GM12878 (cell line): ENCODE results near the gene NR2F1.

Experiments used
- CHD1 ChIP-seq: IDR thresholded peaks from 2 replicates; pipeline ENCODE4 v1.6.1; 2012; ENCODE audit warnings: low read depth, low read length, improper control_type of control experiment
- EZH2 ChIP-seq: IDR thresholded peaks from 2 replicates; pipeline ENCODE4 v1.6.1; 2012; ENCODE audit warnings: low read depth, mild to moderate bottlenecking, control low read depth, inconsistent platforms, low read length, borderline replicate concordance; ENCODE audit not compliant: control insufficient read depth
- HDAC2 ChIP-seq: fragments of 200-600 bp; sonication (generic); IDR thresholded peaks from 2 replicates; pipeline ENCODE4 v1.6.1; 2017
- POLR2A ChIP-seq: IDR thresholded peaks from 2 replicates; pipeline ENCODE4 v1.6.1; 2011; ENCODE audit warnings: low read depth, mild to moderate bottlenecking, low read length
- TF ChIP-seq, protein P1 (sequence below): IDR thresholded peaks from 2 replicates; pipeline ENCODE4 v1.6.1; 2011; ENCODE audit warnings: borderline replicate concordance, low read depth, mild to moderate bottlenecking, moderate library complexity, mixed read lengths, low read length; ENCODE audit not compliant: insufficient read depth; ENCODE audit errors: extremely low read length
- TF ChIP-seq, protein P2 (sequence below): IDR thresholded peaks from 2 replicates; pipeline ENCODE4 v1.6.1; 2011; ENCODE audit warnings: borderline replicate concordance, low read depth, mild to moderate bottlenecking, moderate library complexity, low read length; ENCODE audit not compliant: insufficient read depth, poor library complexity, severe bottlenecking
- TF ChIP-seq, protein P3 (sequence below), 3 experiments: IDR thresholded peaks in 2 of 3; conservative IDR thresholded peaks in 1 of 3; 2 replicates each; pipeline ENCODE4 v1.5.1; 2011; ENCODE audit warnings: low read depth in 3 of 3, low read length in 3 of 3, mild to moderate bottlenecking in 3 of 3, control low read depth in 2 of 3, moderate library complexity in 2 of 3, inconsistent platforms in 1 of 3, mixed read lengths in 1 of 3; ENCODE audit not compliant: control insufficient read depth in 2 of 3, insufficient read depth in 1 of 3; ENCODE audit errors: extremely low read depth in 1 of 3

DNA sequence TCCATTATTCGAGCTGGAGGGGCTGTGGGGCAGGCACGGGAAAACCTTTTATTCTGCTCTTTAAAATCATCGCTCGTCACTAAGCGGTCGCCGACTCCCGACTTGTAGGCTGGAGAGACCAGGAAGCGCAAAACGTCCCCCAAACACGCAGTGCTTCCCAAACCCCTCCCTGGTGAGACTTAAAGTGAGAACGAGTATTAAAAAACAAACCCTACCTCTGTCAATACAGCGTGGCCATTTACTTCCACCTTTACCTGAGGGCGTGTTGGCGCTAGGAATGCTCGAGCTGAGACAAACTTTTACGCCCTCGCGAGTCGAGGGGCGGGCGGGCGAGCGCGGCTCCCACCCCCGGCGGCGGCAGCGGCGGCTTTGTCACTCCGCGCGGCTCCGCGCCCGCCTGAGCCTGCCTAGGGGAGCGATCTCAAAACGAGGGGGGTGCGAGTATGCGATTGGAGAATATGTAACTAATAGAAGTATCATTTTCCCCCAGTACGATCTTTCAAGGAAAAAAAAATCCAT lies 2.0 kb upstream of the NR2F1 start, which contains the start of gene NR2F1-AS1:
- TF ChIP-seq, protein P1, sequence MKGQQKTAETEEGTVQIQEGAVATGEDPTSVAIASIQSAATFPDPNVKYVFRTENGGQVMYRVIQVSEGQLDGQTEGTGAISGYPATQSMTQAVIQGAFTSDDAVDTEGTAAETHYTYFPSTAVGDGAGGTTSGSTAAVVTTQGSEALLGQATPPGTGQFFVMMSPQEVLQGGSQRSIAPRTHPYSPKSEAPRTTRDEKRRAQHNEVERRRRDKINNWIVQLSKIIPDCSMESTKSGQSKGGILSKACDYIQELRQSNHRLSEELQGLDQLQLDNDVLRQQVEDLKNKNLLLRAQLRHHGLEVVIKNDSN: no peak
- TF ChIP-seq POLR2A (no peak), EZH2 (no peak), CHD1 (no peak), HDAC2 (no peak)
- TF ChIP-seq, protein P2, sequence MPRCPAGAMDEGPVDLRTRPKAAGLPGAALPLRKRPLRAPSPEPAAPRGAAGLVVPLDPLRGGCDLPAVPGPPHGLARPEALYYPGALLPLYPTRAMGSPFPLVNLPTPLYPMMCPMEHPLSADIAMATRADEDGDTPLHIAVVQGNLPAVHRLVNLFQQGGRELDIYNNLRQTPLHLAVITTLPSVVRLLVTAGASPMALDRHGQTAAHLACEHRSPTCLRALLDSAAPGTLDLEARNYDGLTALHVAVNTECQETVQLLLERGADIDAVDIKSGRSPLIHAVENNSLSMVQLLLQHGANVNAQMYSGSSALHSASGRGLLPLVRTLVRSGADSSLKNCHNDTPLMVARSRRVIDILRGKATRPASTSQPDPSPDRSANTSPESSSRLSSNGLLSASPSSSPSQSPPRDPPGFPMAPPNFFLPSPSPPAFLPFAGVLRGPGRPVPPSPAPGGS: no peak
- TF ChIP-seq, protein P3, sequence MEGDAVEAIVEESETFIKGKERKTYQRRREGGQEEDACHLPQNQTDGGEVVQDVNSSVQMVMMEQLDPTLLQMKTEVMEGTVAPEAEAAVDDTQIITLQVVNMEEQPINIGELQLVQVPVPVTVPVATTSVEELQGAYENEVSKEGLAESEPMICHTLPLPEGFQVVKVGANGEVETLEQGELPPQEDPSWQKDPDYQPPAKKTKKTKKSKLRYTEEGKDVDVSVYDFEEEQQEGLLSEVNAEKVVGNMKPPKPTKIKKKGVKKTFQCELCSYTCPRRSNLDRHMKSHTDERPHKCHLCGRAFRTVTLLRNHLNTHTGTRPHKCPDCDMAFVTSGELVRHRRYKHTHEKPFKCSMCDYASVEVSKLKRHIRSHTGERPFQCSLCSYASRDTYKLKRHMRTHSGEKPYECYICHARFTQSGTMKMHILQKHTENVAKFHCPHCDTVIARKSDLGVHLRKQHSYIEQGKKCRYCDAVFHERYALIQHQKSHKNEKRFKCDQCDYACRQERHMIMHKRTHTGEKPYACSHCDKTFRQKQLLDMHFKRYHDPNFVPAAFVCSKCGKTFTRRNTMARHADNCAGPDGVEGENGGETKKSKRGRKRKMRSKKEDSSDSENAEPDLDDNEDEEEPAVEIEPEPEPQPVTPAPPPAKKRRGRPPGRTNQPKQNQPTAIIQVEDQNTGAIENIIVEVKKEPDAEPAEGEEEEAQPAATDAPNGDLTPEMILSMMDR (IDR thresholded peaks at IDR 0.05 in 2 of 3, conservative IDR thresholded peaks at IDR 0.05 in 1 of 3; ENCODE audit: control insufficient read depth in 2 of 3, extremely low read depth in 1 of 3, insufficient read depth in 1 of 3, low read depth in 3 of 3, low read length in 3 of 3): no peak
